GM12801 (cell line): Measurements from ENCODE around the gene HMCN1.

Experiments used
- TF ChIP-seq, protein P1 (sequence below): IDR thresholded peaks from one replicate; pipeline ENCODE4 v1.5.1; 2011; ENCODE audit warnings: control low read depth; ENCODE audit not compliant: insufficient read length; ENCODE audit errors: extremely low read depth

HMCN1 gene

DNA sequence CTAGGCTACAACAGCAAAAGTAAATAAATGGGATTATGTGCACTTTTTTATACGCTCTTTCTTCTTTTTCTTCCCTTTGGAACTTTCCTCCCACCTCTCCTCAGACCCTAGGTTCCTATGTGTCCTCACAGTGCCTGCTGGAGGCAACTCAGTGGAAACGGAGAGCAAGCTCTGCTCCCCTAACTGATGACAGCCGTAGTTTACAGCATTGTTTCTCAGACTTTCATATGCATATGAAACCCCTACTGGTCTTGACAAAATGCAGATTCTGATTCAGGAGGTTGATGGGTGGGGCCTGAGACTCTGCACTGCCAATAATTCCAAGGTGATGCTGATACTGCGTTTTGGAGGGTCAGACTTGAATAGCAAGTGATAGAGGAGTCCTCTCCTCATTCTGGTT, 34.3 kb upstream of the HMCN1 start:
- TF ChIP-seq, protein P1, sequence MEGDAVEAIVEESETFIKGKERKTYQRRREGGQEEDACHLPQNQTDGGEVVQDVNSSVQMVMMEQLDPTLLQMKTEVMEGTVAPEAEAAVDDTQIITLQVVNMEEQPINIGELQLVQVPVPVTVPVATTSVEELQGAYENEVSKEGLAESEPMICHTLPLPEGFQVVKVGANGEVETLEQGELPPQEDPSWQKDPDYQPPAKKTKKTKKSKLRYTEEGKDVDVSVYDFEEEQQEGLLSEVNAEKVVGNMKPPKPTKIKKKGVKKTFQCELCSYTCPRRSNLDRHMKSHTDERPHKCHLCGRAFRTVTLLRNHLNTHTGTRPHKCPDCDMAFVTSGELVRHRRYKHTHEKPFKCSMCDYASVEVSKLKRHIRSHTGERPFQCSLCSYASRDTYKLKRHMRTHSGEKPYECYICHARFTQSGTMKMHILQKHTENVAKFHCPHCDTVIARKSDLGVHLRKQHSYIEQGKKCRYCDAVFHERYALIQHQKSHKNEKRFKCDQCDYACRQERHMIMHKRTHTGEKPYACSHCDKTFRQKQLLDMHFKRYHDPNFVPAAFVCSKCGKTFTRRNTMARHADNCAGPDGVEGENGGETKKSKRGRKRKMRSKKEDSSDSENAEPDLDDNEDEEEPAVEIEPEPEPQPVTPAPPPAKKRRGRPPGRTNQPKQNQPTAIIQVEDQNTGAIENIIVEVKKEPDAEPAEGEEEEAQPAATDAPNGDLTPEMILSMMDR, result no peak

DNA sequence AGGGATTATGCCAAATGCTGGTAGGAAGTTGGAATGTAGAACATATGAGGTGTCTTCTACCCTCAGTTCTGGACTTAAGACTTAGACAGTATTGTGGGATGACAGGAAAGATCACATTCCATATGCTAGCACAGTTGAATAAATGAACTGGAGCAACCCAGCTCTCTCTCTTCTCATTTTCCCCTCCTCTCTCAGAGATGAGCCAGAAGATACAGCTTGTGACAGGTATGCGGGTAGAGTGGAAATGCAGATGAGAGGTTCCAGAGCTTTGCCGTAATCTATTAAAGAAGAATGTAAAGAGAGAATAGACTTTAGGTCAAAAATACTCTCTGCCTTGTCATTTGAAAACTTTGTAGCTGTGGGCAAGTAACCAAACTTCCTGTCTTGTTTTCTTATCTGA, 32.5 kb upstream of the HMCN1 start:
- TF ChIP-seq, protein P1, result no peak

DNA sequence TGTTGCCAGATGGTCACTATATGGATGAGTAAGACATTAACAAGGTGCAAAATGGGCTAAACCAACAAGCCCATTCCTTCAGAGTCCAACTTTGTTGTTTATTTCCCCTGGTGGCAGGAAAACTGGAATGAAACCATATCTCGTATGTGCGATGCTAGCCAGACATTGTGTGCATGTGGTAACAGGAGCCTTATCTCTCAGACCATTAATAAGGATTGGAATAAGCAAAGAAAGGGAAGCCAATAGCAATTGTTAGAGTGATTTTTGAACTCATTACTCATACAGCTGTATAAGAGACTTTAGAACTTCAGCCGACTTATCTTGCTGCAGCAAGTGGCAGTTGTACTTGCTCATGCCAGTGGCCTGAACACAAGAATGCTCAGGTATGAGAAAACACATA, 30.0 kb upstream of the HMCN1 start:
- TF ChIP-seq, protein P1, result no peak

DNA sequence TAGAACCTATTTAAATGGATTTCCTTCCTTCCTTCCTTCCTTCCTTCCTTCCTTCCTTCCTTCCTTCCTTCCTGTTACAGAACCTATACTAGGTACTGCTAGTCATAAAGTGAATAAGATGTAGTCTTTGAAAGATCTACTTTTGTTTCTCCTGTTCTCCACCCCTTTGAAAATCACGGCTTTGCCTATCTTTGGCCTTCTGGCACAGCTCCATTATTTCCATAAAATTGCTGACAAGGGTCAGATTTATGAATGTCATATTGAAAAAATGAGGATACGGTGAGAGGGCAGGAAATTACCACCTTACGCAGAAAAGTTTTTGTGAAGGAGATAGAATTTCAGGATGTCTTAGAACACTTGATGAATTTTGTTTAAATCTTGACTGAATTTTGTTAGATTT, 18.1 kb upstream of the HMCN1 start:
- TF ChIP-seq, protein P1, result no peak

DNA sequence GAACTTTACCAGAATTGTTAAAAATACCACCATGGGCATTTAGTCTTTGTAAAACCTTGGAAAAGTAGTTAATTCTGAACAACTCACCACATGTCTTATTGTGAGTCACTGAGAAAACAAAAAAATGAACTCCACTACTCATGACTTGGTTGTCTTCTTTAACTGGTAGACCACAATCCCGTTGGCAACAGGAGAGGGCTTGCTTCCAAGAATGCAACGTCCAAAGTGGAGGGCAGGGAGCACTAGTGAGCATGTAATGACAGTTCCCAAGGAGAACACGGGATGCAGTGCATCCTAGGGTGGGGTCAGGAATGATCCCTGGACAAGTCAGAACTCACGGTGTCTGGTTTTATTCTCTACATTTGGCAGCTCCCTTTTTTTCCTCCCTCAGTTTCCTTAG, 15.2 kb upstream of the HMCN1 start:
- TF ChIP-seq, protein P1, result no peak

DNA sequence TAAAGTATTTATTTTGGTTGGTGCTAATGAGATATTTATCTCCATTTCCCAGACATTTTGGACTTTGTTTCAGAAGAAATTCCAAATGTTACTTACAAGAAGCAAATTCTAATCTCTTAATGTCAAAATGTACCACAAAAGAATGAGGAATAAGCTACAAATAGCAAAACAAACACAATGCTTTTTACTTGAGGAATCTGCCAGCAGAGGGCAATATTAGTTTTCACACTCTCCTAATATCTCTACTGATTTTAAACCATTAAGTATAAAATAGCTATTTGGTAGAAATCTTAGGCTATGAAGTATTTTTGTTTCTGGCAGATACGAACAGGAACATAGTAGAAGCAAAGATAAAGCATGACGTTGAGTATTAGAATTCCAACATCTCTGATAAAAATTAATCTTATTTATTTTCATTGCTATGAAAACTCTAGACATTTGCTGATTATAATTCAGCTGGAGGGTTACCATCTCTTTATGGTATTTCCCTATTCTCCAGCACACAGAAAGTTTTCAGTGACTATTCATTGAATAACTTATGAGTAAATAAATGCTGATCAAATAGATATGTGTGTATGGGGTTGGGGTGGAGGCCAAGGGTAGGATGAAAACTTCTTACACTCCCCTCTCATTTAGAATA, 13.4 kb upstream of the HMCN1 start:
- TF ChIP-seq, protein P1, result no peak

DNA sequence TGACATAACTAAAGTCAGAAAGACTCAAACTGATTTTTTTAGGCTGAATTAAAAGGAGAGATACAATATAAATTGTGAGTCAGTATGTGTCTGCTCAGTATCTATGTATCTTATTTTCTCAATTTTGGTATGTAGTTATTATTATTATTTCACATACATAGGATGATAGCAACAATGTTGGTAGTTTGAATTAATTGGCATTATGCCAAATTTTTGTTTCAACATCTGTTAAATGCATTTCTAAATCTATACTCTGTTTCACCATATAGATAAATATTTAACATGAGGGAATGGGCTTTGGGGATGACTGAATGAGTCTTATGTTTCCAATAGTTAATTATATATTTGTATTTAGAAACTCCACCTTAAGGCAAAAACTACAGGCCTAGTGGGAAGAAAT, 12.6 kb upstream of the HMCN1 start:
- TF ChIP-seq, protein P1, result no peak
